ENCODE results near the gene SYNGR3. TPM values are rescaled to one million over a fixed set of nuclear protein-coding genes. Genes with fewer than 3 reads are reported as not detected.

SYNGR3 gene
- total and polyA plus RNA-seq, 2 of the 13 experiments (the other 11 are each of a cell fraction or from before 2014, with no cell fraction given): 0.97 to 5.7 TPM

DNA sequence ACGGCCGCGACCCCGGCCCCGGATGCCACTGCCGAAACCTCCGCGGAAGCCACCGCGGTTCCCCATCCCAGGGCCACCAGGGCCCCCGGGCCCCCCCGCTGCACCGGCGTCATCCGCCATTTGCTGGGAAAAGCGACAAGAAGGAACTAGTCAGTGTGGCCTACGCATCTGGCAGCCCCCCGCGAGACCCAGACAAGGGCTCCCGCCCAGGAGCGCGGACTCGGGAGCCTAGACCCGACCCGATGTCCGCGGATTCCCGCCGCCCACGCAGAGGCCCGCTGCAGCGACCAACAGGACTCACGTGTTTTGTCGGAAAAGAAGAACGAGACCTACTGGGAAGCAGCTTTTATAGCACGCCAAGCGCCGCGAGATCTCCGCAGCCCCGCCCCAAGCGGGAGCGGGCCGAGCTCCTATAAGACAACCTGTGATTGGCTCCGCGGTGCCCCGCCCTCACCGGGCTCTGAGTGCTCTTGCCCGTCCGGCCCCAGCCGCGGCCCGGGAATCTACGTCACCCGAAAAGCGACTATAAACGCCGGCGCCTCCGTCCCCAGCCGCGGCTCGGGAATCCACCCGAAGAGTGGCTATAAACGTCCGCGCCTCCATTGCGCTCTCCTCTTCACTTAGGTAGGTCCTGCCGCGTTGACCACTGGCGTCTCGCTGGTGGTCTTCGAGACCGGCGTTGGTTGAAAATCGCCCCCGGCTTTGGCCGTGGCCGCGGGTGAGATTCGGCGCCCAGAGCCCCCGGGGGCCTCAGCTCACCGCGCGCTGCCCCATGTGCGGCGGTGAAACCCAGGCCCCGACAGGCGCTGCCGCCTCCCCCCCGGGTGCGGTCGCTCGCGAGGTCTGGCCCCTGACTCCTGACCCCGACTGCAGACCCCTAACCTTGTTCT is 25.0 kb upstream of the SYNGR3 start, which contains the start of gene RPS2 (continued):
- TF ChIP-seq YY1 (IDR thresholded peaks at IDR 0.05; ENCODE audit: insufficient read depth, insufficient replicate concordance, low read depth, low read length) (peak; percentile 75), ISL2 (CRISPR knock-in tag; IDR thresholded peaks at IDR 0.05) (peak; percentile 62), REL (CRISPR knock-in tag; conservative IDR thresholded peaks at IDR 0.05) (no peak), SRSF1 (optimal IDR thresholded peaks at IDR 0.05; ENCODE audit: low read depth, low read length) (peak; percentile 47), NR3C1 (CRISPR knock-in tag; IDR thresholded peaks at IDR 0.05) (no peak), ZNF646 (CRISPR knock-in tag; IDR thresholded peaks at IDR 0.05) (no peak), ZBTB38 (CRISPR knock-in tag; IDR thresholded peaks at IDR 0.05) (peak; percentile 98)
- TF ChIP-seq, protein P1, sequence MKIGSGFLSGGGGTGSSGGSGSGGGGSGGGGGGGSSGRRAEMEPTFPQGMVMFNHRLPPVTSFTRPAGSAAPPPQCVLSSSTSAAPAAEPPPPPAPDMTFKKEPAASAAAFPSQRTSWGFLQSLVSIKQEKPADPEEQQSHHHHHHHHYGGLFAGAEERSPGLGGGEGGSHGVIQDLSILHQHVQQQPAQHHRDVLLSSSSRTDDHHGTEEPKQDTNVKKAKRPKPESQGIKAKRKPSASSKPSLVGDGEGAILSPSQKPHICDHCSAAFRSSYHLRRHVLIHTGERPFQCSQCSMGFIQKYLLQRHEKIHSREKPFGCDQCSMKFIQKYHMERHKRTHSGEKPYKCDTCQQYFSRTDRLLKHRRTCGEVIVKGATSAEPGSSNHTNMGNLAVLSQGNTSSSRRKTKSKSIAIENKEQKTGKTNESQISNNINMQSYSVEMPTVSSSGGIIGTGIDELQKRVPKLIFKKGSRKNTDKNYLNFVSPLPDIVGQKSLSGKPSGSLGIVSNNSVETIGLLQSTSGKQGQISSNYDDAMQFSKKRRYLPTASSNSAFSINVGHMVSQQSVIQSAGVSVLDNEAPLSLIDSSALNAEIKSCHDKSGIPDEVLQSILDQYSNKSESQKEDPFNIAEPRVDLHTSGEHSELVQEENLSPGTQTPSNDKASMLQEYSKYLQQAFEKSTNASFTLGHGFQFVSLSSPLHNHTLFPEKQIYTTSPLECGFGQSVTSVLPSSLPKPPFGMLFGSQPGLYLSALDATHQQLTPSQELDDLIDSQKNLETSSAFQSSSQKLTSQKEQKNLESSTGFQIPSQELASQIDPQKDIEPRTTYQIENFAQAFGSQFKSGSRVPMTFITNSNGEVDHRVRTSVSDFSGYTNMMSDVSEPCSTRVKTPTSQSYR (CRISPR knock-in tag; IDR thresholded peaks at IDR 0.05; ENCODE audit: borderline replicate concordance): no peak
- TF ChIP-seq, protein P2, sequence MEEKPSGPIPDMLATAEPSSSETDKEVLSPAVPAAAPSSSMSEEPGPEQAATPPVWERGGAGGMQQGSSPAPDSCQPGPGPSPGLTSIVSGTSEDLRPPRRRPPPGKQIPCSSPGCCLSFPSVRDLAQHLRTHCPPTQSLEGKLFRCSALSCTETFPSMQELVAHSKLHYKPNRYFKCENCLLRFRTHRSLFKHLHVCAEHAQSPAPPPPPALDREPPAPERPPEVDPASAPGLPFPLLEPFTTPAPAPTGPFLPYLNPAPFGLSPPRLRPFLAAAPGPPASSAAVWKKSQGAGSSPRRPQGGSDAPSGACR (CRISPR knock-in tag; IDR thresholded peaks at IDR 0.05): peak; percentile 81; the same call in 1 of the 2 replicates
- TF ChIP-seq, protein P3, sequence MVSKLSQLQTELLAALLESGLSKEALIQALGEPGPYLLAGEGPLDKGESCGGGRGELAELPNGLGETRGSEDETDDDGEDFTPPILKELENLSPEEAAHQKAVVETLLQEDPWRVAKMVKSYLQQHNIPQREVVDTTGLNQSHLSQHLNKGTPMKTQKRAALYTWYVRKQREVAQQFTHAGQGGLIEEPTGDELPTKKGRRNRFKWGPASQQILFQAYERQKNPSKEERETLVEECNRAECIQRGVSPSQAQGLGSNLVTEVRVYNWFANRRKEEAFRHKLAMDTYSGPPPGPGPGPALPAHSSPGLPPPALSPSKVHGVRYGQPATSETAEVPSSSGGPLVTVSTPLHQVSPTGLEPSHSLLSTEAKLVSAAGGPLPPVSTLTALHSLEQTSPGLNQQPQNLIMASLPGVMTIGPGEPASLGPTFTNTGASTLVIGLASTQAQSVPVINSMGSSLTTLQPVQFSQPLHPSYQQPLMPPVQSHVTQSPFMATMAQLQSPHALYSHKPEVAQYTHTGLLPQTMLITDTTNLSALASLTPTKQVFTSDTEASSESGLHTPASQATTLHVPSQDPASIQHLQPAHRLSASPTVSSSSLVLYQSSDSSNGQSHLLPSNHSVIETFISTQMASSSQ (IDR thresholded peaks at IDR 0.05; ENCODE audit: low read depth): no peak
- TF ChIP-seq, protein P3 (CRISPR knock-in tag; IDR thresholded peaks at IDR 0.05; ENCODE audit: borderline replicate concordance): peak; percentile 40; the same call in 1 of the 2 replicates
- TF ChIP-seq, protein P4, sequence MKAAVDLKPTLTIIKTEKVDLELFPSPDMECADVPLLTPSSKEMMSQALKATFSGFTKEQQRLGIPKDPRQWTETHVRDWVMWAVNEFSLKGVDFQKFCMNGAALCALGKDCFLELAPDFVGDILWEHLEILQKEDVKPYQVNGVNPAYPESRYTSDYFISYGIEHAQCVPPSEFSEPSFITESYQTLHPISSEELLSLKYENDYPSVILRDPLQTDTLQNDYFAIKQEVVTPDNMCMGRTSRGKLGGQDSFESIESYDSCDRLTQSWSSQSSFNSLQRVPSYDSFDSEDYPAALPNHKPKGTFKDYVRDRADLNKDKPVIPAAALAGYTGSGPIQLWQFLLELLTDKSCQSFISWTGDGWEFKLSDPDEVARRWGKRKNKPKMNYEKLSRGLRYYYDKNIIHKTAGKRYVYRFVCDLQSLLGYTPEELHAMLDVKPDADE (CRISPR knock-in tag; IDR thresholded peaks at IDR 0.05): no peak

Measured in HepG2 (cell line).